ENCODE measurements around the gene OR4D11.
"Not testable (repeated sequence)": the region's sequence is repeated elsewhere in the genome, so short reads cannot be mapped to it uniquely, and the experiment has no call there.

OR4D11 gene

DNA sequence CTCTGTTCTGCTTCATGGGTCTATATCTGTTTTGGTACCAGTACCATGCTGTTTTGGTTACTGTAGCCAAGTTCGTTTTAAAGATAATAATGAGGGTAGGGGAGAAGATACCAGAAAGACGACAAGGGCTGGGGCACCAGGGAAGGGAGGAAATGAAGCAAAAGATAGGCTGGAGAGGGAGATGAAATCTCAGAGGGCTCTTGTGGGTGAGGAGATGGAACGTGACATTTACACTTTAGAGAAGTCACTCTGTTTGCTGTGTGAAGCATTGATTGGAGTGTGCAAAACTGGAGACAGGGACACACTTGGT, 41.4 kb downstream of the OR4D11 start:
- TF ChIP-seq PATZ1 (CRISPR knock-in tag; IDR thresholded peaks at IDR 0.05; ENCODE audit: borderline replicate concordance), result no peak
- TF ChIP-seq SNAI2 (CRISPR knock-in tag; IDR thresholded peaks at IDR 0.05), result no peak
- TF ChIP-seq ZNF70 (CRISPR knock-in tag; IDR thresholded peaks at IDR 0.05), result no peak
- TF ChIP-seq TOX (CRISPR knock-in tag; IDR thresholded peaks at IDR 0.05; ENCODE audit: borderline replicate concordance), result no peak
- TF ChIP-seq PPARA (CRISPR knock-in tag; IDR thresholded peaks at IDR 0.05; ENCODE audit: borderline replicate concordance), result no peak
- TF ChIP-seq OSR1 (CRISPR knock-in tag; IDR thresholded peaks at IDR 0.05), result no peak
- TF ChIP-seq, protein P1, sequence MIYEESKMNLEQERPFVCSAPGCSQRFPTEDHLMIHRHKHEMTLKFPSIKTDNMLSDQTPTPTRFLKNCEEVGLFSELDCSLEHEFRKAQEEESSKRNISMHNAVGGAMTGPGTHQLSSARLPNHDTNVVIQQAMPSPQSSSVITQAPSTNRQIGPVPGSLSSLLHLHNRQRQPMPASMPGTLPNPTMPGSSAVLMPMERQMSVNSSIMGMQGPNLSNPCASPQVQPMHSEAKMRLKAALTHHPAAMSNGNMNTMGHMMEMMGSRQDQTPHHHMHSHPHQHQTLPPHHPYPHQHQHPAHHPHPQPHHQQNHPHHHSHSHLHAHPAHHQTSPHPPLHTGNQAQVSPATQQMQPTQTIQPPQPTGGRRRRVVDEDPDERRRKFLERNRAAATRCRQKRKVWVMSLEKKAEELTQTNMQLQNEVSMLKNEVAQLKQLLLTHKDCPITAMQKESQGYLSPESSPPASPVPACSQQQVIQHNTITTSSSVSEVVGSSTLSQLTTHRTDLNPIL (CRISPR knock-in tag; IDR thresholded peaks at IDR 0.05; ENCODE audit: low read depth), result no peak
- TF ChIP-seq ESRRG (CRISPR knock-in tag; IDR thresholded peaks at IDR 0.05), result no peak
- TF ChIP-seq ZNF8 (CRISPR knock-in tag; IDR thresholded peaks at IDR 0.05), result no peak
- TF ChIP-seq CSDC2 (CRISPR knock-in tag; IDR thresholded peaks at IDR 0.05), result no peak
- no peak for TF ChIP-seq ISL1 (CRISPR knock-in tag; IDR thresholded peaks at IDR 0.05)
- no peak for TF ChIP-seq POU6F1 (CRISPR knock-in tag; IDR thresholded peaks at IDR 0.05; ENCODE audit: borderline replicate concordance, low read depth)
- no peak for TF ChIP-seq ZFP3 (CRISPR knock-in tag; IDR thresholded peaks at IDR 0.05)
- TF ChIP-seq ARNTL (CRISPR knock-in tag; IDR thresholded peaks at IDR 0.05; ENCODE audit: borderline replicate concordance, low read depth), result no peak
- no peak for ATAC-seq

- ATAC-seq, result peak; percentile 46
- no peak for TF ChIP-seq GLIS3 (CRISPR knock-in tag; IDR thresholded peaks at IDR 0.05)
- no peak for TF ChIP-seq TOX (CRISPR knock-in tag; IDR thresholded peaks at IDR 0.05; ENCODE audit: borderline replicate concordance)
- no peak for TF ChIP-seq ZNF565 (CRISPR knock-in tag; conservative IDR thresholded peaks at IDR 0.05; ENCODE audit: low read depth)
- no peak for TF ChIP-seq ZNF8 (CRISPR knock-in tag; IDR thresholded peaks at IDR 0.05)
- TF ChIP-seq, protein P2, sequence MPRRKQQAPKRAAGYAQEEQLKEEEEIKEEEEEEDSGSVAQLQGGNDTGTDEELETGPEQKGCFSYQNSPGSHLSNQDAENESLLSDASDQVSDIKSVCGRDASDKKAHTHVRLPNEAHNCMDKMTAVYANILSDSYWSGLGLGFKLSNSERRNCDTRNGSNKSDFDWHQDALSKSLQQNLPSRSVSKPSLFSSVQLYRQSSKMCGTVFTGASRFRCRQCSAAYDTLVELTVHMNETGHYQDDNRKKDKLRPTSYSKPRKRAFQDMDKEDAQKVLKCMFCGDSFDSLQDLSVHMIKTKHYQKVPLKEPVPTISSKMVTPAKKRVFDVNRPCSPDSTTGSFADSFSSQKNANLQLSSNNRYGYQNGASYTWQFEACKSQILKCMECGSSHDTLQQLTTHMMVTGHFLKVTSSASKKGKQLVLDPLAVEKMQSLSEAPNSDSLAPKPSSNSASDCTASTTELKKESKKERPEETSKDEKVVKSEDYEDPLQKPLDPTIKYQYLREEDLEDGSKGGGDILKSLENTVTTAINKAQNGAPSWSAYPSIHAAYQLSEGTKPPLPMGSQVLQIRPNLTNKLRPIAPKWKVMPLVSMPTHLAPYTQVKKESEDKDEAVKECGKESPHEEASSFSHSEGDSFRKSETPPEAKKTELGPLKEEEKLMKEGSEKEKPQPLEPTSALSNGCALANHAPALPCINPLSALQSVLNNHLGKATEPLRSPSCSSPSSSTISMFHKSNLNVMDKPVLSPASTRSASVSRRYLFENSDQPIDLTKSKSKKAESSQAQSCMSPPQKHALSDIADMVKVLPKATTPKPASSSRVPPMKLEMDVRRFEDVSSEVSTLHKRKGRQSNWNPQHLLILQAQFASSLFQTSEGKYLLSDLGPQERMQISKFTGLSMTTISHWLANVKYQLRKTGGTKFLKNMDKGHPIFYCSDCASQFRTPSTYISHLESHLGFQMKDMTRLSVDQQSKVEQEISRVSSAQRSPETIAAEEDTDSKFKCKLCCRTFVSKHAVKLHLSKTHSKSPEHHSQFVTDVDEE (CRISPR knock-in tag; IDR thresholded peaks at IDR 0.05), result no peak
- TF ChIP-seq SNAI2 (CRISPR knock-in tag; IDR thresholded peaks at IDR 0.05), result no peak
- TF ChIP-seq PATZ1 (CRISPR knock-in tag; IDR thresholded peaks at IDR 0.05; ENCODE audit: borderline replicate concordance), result no peak
- no peak for TF ChIP-seq ARNTL (CRISPR knock-in tag; IDR thresholded peaks at IDR 0.05; ENCODE audit: borderline replicate concordance, low read depth)
- no peak for TF ChIP-seq POU6F1 (CRISPR knock-in tag; IDR thresholded peaks at IDR 0.05; ENCODE audit: borderline replicate concordance, low read depth)
- TF ChIP-seq, protein P1 (CRISPR knock-in tag; IDR thresholded peaks at IDR 0.05; ENCODE audit: low read depth), result no peak
These were observed 42.0 kb downstream of the OR4D11 start for GRCh38 chr11:59545179-59546020.

DNA sequence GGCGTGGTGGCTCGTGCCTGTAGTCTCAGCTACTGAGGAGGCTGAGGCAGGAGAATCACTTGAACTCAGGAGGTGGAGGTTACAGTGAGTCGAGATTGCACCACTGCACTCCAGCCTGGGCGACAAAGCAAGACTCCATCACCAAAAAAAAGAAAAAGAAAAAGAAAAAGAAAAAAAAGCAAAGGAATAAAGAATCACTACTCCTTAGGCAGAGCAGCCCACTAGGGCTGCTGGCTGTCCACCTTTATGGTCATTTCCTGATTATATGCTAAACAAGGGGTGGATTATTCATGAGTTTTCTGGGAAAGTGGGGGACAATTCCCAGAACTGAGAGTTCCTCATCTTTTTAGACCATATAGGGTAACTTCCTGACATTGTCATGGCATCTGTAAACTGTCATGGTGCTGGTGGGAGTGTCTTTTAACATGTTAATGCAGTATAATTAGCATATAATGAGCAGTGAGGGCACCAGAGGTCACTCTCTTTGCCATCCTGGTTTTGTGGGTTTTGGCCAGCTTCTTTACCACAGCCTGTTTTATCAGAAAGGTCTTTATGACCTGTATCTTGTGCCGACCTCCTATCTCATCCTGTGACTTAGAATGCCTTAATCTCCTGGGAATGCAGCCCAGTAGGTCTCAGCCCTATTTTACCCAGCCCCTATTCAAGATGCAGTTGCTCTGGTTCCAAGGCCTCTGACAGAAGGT, 44.4 kb downstream of the OR4D11 start:
- not testable (repeated sequence) for ATAC-seq
